ENCODE measurements around the gene REN. TPM values are rescaled to one million over a fixed set of nuclear protein-coding genes. Genes with fewer than 3 reads are reported as not detected.
A peak's percentile ranks its signal among the peaks of the same experiment; 100 is the strongest.

Gene REN
- total RNA-seq, 1 donor from 2014 or later = not detected

DNA sequence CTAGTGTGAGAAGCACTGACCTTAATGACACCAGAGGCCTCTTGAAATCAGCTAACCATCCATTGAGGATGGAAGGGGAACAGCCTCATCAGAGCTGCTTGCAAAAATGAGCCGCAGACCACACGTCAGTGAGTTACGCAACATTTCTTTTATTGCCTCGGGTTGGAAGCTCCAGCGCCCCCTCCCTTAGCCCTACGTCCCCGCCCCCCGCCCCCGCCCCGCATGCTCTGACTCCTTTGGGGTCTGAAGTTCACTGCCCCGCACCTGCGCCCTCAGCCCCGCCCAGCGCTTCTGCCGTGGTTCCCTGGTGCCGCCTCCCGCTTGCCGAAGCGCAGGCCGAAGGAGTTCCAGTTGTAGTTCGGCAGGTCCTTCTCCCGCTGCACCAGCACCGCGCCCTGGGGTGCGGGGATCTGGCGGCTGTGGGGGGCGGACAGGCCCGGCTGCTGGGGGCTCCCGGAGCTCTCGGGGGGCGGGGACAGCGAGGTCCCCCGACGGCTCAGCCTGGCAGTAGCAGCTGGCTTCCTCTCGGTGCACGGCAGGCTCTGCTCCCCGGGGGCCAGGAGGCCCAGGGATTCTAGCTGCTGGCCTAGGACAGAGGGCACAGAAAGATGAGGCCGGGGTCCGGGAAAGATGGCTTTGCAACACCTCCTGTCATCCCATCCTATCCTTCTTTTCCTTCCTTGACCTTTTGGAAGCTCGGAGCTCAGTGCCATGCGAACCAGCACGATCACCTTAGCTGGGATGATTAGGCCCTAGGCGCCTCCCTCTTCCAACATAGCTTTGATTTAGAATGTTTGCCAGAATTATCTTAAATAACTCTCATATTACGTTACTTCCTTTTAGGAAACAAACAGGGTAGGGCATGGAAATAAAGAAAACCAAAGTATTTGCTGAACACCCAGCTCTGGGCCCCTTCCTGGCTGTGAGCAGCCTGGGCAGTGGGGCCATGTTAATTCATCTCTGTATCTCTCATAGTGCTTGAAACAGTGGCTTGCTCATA is 24.4 kb upstream of the REN start:
- DNase-seq = peak; percentile 76

GRCh38 chr1:204188959-204189639 is 23.0 kb upstream of the REN start:
- DNase-seq = peak; percentile 32

GRCh38 chr1:204186597-204186996 is 20.5 kb upstream of the REN start:
- DNase-seq = no peak

DNA sequence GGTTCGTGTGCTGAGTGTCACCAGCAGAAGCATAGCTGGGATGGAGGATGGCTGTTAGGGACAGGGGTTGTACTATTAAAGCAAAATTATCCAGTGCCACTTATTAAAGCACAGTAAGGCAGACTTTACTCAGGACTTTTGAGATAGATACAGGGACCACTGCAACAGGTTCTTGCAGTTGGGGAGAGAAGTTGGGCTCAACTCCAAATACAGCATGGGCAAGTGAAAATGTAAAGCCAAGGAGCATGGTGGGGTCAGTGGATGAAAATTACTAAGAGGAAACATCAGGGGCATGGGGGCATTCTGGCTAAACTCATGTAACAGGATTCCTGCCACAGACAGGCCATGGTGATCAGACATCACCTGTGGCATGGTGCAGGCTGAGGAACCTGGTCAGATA is 15.0 kb upstream of the REN start:
- no peak for DNase-seq

DNA sequence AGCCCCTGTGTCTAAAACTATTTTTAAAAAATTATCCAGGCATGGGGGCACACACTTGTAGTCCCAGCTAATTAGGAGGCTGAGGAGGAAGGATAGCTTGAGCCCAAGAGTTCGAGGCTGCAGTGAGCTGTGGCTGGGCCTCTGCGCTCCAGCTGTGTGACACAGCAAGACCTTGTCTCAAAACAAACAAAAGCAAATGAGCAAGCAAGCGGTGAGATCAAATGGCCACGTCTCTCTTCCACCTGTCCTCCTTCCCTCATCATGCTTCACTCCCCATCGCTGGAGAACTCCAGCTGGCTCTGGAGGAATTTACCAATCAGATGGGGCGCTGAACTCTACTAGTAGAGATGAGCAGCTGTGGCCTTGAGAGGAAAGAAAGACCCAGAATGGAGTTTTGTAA is 14.0 kb upstream of the REN start:
- DNase-seq = no peak

GRCh38 chr1:204178487-204179281 is 12.5 kb upstream of the REN start:
- DNase-seq = no peak

GRCh38 chr1:204177133-204177532 is 11.0 kb upstream of the REN start:
- no peak for DNase-seq

- DNase-seq = no peak
Measured at GRCh38 chr1:204176049-204176448, 9.9 kb upstream of the REN start.

- no peak for DNase-seq
Measured at GRCh38 chr1:204174958-204175357, 8.8 kb upstream of the REN start.

GRCh38 chr1:204172404-204173029 is 6.4 kb upstream of the REN start:
- no peak for DNase-seq

GRCh38 chr1:204171751-204172178 is 5.6 kb upstream of the REN start:
- peak; percentile 77 for DNase-seq

DNA sequence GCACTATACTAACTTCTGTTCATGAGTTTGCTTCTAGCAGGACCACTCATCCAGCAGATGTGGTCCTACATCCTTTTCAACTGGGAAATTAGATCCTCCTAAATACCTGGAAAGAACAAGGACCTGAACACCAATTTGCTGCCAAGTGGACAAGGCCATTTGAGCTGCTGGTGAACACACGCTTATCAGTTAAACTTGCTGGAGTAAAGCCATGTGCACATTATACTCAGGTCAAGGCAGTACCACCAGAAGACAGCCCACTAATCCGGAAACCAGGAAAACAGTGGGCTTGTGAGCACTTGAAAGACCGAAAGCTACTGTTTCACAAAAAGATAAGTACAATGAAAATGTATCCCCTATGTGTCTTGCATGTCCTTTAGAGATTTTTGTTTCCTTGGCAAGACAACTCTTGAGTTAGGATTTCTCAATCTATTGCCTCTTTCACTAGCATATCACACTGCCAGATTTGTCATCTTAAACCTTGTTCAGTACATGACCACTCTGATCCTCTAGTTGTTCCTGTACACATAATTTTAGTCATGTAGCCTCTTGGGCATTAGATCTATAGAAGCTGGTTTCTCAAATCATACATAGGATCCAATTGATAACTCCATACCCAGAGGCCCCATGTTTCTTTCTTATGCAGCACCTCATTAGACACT is 4.5 kb upstream of the REN start:
- DNase-seq = no peak

- no peak for DNase-seq
Measured at GRCh38 chr1:204169858-204170257, 3.7 kb upstream of the REN start.

- no peak for DNase-seq
Measured at GRCh38 chr1:204167730-204168129, 1.6 kb upstream of the REN start.

- DNase-seq = peak; percentile 81
Measured at GRCh38 chr1:204162494-204163074, 3.6 kb downstream of the REN start.

- no peak for DNase-seq
Measured at GRCh38 chr1:204161609-204162493, 4.3 kb downstream of the REN start.

DNA sequence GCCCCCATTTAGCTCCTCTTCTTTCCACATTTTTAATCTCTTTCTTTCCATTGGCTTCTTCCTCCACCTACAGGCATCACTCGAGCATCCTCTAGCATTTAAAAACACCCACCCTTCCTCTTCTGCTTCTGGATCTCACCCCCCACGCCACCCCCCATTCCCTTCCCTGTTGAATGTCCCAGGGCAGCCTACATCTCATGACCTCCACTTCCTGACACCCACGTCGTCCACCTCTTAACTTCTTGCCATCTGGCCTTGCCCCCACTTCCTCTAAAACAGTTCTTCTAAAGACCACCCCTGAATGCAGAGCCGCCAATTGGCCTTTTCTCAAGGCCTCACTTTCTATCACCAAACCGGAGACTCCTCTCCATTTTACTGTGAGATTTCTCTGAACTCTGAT is 8.2 kb downstream of the REN start:
- no peak for DNase-seq

DNA sequence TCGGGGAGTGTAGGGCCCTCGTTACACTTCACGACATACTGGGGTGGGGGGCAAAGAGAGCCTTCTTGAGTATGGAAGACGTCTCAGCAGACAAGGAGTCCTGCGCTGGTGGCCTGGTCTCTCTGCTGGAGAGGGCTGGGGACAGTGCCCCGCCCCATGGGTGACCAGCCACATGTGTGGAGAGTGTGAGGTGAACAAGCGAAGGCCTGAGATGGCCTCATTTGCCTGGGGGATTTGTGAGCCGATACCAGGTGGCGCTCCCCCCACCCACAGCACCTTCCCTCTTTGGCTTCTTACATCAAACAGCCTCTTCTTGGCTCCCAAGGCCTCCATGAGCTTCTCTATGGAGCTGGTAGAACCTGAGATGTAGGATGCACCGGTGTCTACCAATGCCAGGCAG is 10.3 kb downstream of the REN start:
- DNase-seq = no peak

DNA sequence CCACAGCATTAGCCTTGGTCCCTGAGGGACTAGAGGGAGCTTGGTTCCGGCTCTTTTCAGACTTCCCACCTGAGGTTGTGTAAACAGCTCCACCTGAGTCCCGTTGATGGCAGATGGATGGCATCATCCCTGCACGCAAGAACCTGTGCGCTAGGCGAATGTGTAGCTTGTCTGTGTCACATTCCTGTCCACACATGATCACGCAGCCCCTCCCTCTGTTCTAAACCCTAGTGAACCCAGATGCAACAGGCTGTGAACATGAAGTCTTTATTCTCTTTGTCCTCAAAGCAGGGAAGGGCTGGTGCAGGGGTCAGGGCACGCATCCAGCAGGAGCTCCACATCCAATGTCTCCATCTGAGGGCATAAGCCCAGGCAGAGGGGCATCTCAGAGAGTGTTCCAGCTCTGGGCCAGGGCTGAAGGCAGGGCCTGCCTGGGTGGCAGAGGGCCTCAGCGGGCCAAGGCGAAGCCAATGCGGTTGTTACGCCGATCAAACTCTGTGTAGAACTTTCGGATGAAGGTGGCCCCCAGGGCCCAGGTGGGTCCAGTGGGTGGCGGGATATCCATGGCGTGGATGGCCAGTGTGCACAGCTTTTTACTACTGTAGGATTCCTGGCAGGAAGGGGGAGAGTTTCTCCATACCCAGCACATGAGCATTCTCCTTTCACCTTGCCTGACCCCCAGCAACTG is 11.4 kb downstream of the REN start:
- no peak for DNase-seq

- no peak for DNase-seq
Measured at GRCh38 chr1:204153667-204154066, 12.5 kb downstream of the REN start.
